MG63 (cell line): ENCODE measurements around the gene UBR4. TPM values are rescaled to one million over a fixed set of nuclear protein-coding genes. Genes with fewer than 3 reads are reported as not detected.

ENCODE experiments used
- DNase-seq: peaks from one replicate; pipeline ENCODE4 v3.0.0-alpha.2; 2020
- H3K27me3 ChIP-seq: fragments of 250-450 bp; sonication (Bioruptor Pico); 2 replicates; pipeline ENCODE4 v1.5.1; 2020; ENCODE audit warnings: mild to moderate bottlenecking, moderate library complexity
- H3K36me3 ChIP-seq: fragments of 250-450 bp; sonication (Bioruptor Pico); 2 replicates; pipeline ENCODE4 v1.5.1; 2020; ENCODE audit warnings: mild to moderate bottlenecking, moderate library complexity
- H3K4me3 ChIP-seq: fragments of 250-450 bp; sonication (Bioruptor Pico); 2 replicates; pipeline ENCODE4 v1.5.1; 2020; ENCODE audit warnings: mild to moderate bottlenecking, moderate library complexity
- H3K9me3 ChIP-seq: fragments of 250-450 bp; sonication (Bioruptor Pico); 2 replicates; pipeline ENCODE4 v1.5.1; 2020; ENCODE audit warnings: mild to moderate bottlenecking, moderate library complexity
- total RNA-seq: library from RNA; depleted of rRNA; stranded (reverse); fragments of >200 nt; shearing (Covaris generic); gene quantifications from 2 replicates; pipeline ENCODE4 v1.2.3, GENCODE V29; 2014; ENCODE audit warnings: low replicate concordance

Gene UBR4
- total RNA-seq, 1 experiment from 2014 or later = 35.0 TPM

GRCh38 chr1:19065526-19066247 lies 144.4 kb downstream of the UBR4 start:
- no peaks in the 10 kb centered on the region for H3K36me3 ChIP-seq
- no peaks in the 10 kb centered on the region for H3K27me3 ChIP-seq
- no peaks in the 10 kb centered on the region for H3K9me3 ChIP-seq
- no peak overlapping the region for H3K4me3 ChIP-seq
- DNase-seq = no peak

- no peaks in the 10 kb centered on the region for H3K27me3 ChIP-seq
- H3K36me3 ChIP-seq = no peaks in the 10 kb centered on the region
- no peaks in the 10 kb centered on the region for H3K9me3 ChIP-seq
- DNase-seq = no peak
- H3K4me3 ChIP-seq = no peak overlapping the region
Measured at GRCh38 chr1:19064906-19065450, 145.1 kb downstream of the UBR4 start.

- no peaks in the 10 kb centered on the region for H3K27me3 ChIP-seq
- DNase-seq = no peak
- H3K36me3 ChIP-seq = no peaks in the 10 kb centered on the region
- H3K4me3 ChIP-seq = no peak overlapping the region
- H3K9me3 ChIP-seq = no peaks in the 10 kb centered on the region
Measured at GRCh38 chr1:19063122-19063521, 146.9 kb downstream of the UBR4 start.

- H3K27me3 ChIP-seq = no peaks in the 10 kb centered on the region
- DNase-seq = peak; percentile 22
- no peak overlapping the region for H3K4me3 ChIP-seq
- no peaks in the 10 kb centered on the region for H3K36me3 ChIP-seq
- H3K9me3 ChIP-seq = no peaks in the 10 kb centered on the region
Measured at GRCh38 chr1:19062258-19063029, 147.6 kb downstream of the UBR4 start.

GRCh38 chr1:19061798-19062197 lies 148.3 kb downstream of the UBR4 start:
- H3K9me3 ChIP-seq = no peaks in the 10 kb centered on the region
- no peaks in the 10 kb centered on the region for H3K27me3 ChIP-seq
- H3K4me3 ChIP-seq = no peak overlapping the region
- H3K36me3 ChIP-seq = no peaks in the 10 kb centered on the region
- no peak for DNase-seq

- Histone ChIP-seq H3K36me3 (no peaks in the 10 kb centered on the region), H3K27me3 (no peaks in the 10 kb centered on the region), H3K4me3 (no peak overlapping the region), H3K9me3 (no peaks in the 10 kb centered on the region)
- no peak for DNase-seq
Measured at GRCh38 chr1:19061343-19061742, 148.7 kb downstream of the UBR4 start.

GRCh38 chr1:19059773-19060172 lies 150.3 kb downstream of the UBR4 start:
- Histone ChIP-seq H3K9me3 (no peaks in the 10 kb centered on the region), H3K4me3 (no peak overlapping the region), H3K36me3 (no peaks in the 10 kb centered on the region), H3K27me3 (no peaks in the 10 kb centered on the region; the same call in 1 of the 2 replicates)
- no peak for DNase-seq

GRCh38 chr1:19058476-19058797 lies 151.6 kb downstream of the UBR4 start:
- Histone ChIP-seq H3K36me3 (no peaks in the 10 kb centered on the region), H3K9me3 (no peaks in the 10 kb centered on the region), H3K27me3 (no peaks in the 10 kb centered on the region; the same call in 1 of the 2 replicates), H3K4me3 (no peak overlapping the region)
- no peak for DNase-seq

- Histone ChIP-seq H3K9me3 (no peaks in the 10 kb centered on the region), H3K27me3 (no peaks in the 10 kb centered on the region; the same call in 1 of the 2 replicates), H3K36me3 (no peaks in the 10 kb centered on the region), H3K4me3 (no peak overlapping the region)
- DNase-seq = no peak
Measured at GRCh38 chr1:19057784-19058475, 152.1 kb downstream of the UBR4 start.

- Histone ChIP-seq H3K36me3 (no peaks in the 10 kb centered on the region), H3K27me3 (no peaks in the 10 kb centered on the region; the same call in 1 of the 2 replicates), H3K4me3 (no peak overlapping the region), H3K9me3 (no peaks in the 10 kb centered on the region)
- DNase-seq = no peak
Measured at GRCh38 chr1:19057182-19057779, 152.8 kb downstream of the UBR4 start.

- Histone ChIP-seq H3K4me3 (no peak overlapping the region), H3K9me3 (no peaks in the 10 kb centered on the region), H3K27me3 (no peaks in the 10 kb centered on the region; the same call in 1 of the 2 replicates), H3K36me3 (no peaks in the 10 kb centered on the region)
- no peak for DNase-seq
Measured at GRCh38 chr1:19055701-19056100, 154.4 kb downstream of the UBR4 start.

- no peaks in the 10 kb centered on the region for H3K9me3 ChIP-seq
- H3K36me3 ChIP-seq = no peaks in the 10 kb centered on the region
- no peak for DNase-seq
- no peak overlapping the region for H3K4me3 ChIP-seq
- H3K27me3 ChIP-seq = no peaks in the 10 kb centered on the region; the same call in 1 of the 2 replicates
Measured at GRCh38 chr1:19055001-19055400, 155.1 kb downstream of the UBR4 start.

GRCh38 chr1:19054216-19054615 lies 155.8 kb downstream of the UBR4 start:
- DNase-seq = no peak
- Histone ChIP-seq H3K36me3 (no peaks in the 10 kb centered on the region), H3K27me3 (no peaks in the 10 kb centered on the region; the same call in 1 of the 2 replicates), H3K9me3 (no peaks in the 10 kb centered on the region), H3K4me3 (no peak overlapping the region)

- Histone ChIP-seq H3K36me3 (no peaks in the 10 kb centered on the region), H3K27me3 (no peaks in the 10 kb centered on the region; the same call in 1 of the 2 replicates), H3K4me3 (no peak overlapping the region), H3K9me3 (no peaks in the 10 kb centered on the region)
- DNase-seq = no peak
Measured at GRCh38 chr1:19053486-19053885, 156.6 kb downstream of the UBR4 start.

- Histone ChIP-seq H3K36me3 (no peaks in the 10 kb centered on the region), H3K9me3 (no peaks in the 10 kb centered on the region), H3K27me3 (no peaks in the 10 kb centered on the region), H3K4me3 (no peak overlapping the region)
- no peak for DNase-seq
Measured at GRCh38 chr1:19049798-19050197, 160.3 kb downstream of the UBR4 start.

- H3K27me3 ChIP-seq = no peaks in the 10 kb centered on the region
- DNase-seq = no peak
- no peaks in the 10 kb centered on the region for H3K36me3 ChIP-seq
- no peak overlapping the region for H3K4me3 ChIP-seq
- H3K9me3 ChIP-seq = no peaks in the 10 kb centered on the region
Measured at GRCh38 chr1:19049128-19049768, 160.8 kb downstream of the UBR4 start.
